HL-60 (cell line): ENCODE measurements around the gene KIF15.

ENCODE experiments used
- DNase-seq, 2 experiments: peaks; one replicate each; pipeline ENCODE4 v3.0.0-alpha.2; 2010 to 2020; ENCODE audit warnings: low read depth in 1 of 2, low spot score in 1 of 2
- H3K27ac ChIP-seq: fragments of 250-450 bp; sonication (Bioruptor Pico); replicated peaks from 2 replicates; pipeline ENCODE4 v1.5.1; 2020; ENCODE audit warnings: mild to moderate bottlenecking, moderate library complexity
- H3K27me3 ChIP-seq: fragments of 250-450 bp; sonication (Bioruptor Pico); 2 replicates; pipeline ENCODE4 v1.5.1; 2021; ENCODE audit warnings: mild to moderate bottlenecking, moderate library complexity; ENCODE audit not compliant: insufficient read depth, poor library complexity, severe bottlenecking
- H3K4me3 ChIP-seq: replicated peaks from 2 replicates; pipeline ENCODE4 v1.5.1; 2011; ENCODE audit warnings: mild to moderate bottlenecking, control low read depth, low read length; ENCODE audit not compliant: insufficient read depth
- GABPA ChIP-seq: IDR thresholded peaks from 2 replicates; pipeline ENCODE4 v1.6.1; 2012; ENCODE audit warnings: low read depth
- POLR2AphosphoS5 ChIP-seq: IDR thresholded peaks from 2 replicates; pipeline ENCODE4 v1.6.1; 2012; ENCODE audit warnings: low read depth
- REST ChIP-seq: IDR thresholded peaks from 2 replicates; pipeline ENCODE4 v1.6.1; 2012; ENCODE audit warnings: low read depth; ENCODE audit not compliant: insufficient replicate concordance
- SPI1 ChIP-seq: IDR thresholded peaks from 2 replicates; pipeline ENCODE4 v1.6.1; 2012; ENCODE audit warnings: low read depth, mild to moderate bottlenecking, borderline replicate concordance
- TF ChIP-seq, protein P1 (sequence below): IDR thresholded peaks from one replicate; pipeline ENCODE4 v1.5.1; 2011; ENCODE audit warnings: low read length, control low read depth, inconsistent platforms; ENCODE audit not compliant: insufficient read depth

Gene KIF15

GRCh38 chr3:44875596-44875995 is 114.0 kb downstream of the KIF15 start:
- no peak for DNase-seq
- no peaks in the 10 kb centered on the region for H3K27me3 ChIP-seq
- H3K27ac ChIP-seq: no peak overlapping the region
- TF ChIP-seq, protein P1, sequence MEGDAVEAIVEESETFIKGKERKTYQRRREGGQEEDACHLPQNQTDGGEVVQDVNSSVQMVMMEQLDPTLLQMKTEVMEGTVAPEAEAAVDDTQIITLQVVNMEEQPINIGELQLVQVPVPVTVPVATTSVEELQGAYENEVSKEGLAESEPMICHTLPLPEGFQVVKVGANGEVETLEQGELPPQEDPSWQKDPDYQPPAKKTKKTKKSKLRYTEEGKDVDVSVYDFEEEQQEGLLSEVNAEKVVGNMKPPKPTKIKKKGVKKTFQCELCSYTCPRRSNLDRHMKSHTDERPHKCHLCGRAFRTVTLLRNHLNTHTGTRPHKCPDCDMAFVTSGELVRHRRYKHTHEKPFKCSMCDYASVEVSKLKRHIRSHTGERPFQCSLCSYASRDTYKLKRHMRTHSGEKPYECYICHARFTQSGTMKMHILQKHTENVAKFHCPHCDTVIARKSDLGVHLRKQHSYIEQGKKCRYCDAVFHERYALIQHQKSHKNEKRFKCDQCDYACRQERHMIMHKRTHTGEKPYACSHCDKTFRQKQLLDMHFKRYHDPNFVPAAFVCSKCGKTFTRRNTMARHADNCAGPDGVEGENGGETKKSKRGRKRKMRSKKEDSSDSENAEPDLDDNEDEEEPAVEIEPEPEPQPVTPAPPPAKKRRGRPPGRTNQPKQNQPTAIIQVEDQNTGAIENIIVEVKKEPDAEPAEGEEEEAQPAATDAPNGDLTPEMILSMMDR: no peak
- no peak for TF ChIP-seq REST
- no peak for TF ChIP-seq GABPA
- no peak for TF ChIP-seq POLR2AphosphoS5
- no peak for TF ChIP-seq SPI1
- H3K4me3 ChIP-seq: no peak overlapping the region

GRCh38 chr3:44877333-44877732 is 115.7 kb downstream of the KIF15 start:
- no peak for DNase-seq
- Histone ChIP-seq H3K27me3 (no peaks in the 10 kb centered on the region), H3K27ac (no peak overlapping the region), H3K4me3 (no peak overlapping the region)
- TF ChIP-seq, protein P1: no peak
- no peak for TF ChIP-seq SPI1
- no peak for TF ChIP-seq REST
- no peak for TF ChIP-seq GABPA
- TF ChIP-seq POLR2AphosphoS5: no peak

DNA sequence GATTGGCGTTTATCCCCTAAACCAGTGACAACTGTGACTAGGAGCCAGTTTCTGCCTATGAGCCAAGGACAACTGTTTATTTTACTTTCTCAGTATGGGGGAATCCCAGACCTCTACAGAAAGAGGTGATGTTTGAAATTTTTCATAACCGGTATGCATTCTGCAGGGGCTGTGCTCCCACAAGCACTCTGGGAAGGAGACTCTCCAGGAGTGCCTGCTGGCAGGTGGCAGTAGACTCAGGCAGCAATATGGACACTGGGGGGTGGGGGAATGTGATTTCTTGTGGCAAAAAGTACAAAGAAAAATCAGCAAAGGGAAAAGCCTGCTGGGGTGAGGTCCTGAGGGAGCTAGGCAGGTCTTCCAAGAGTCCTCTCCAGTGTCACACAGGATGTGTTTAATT is 118.7 kb downstream of the KIF15 start:
- H3K27ac ChIP-seq: no peak overlapping the region
- no peak for DNase-seq
- H3K4me3 ChIP-seq: no peak overlapping the region
- TF ChIP-seq, protein P1: no peak
- no peak for TF ChIP-seq POLR2AphosphoS5
- no peak for TF ChIP-seq GABPA
- no peak for TF ChIP-seq SPI1
- TF ChIP-seq REST: no peak
- H3K27me3 ChIP-seq: no peaks in the 10 kb centered on the region
